ENCODE measurements around the gene GTF3C5.

GTF3C5 gene

GRCh38 chr9:133044661-133045060 lies 13.9 kb downstream of the GTF3C5 start:
- POLR2A ChIA-PET, result no interaction called here
- CTCF ChIA-PET, result interaction anchor here (0.7 to 2.2 kb wide), 3 partner anchors 71 to 101 kb away, joined by 3 to 8 read pairs (median 3); no protein-coding TSS in a partner anchor

GRCh38 chr9:133045132-133045531 lies 14.3 kb downstream of the GTF3C5 start:
- CTCF ChIA-PET, result interaction anchor here (1.4 to 2.2 kb wide), 3 partner anchors 9 to 99 kb away, joined by 6 to 8 read pairs (median 6); no protein-coding TSS in a partner anchor
- no peak for TF ChIP-seq CTCF (IDR thresholded peaks at IDR 0.05; ENCODE audit: control extremely low read depth, extremely low read depth, low read depth, missing control alignments)
- POLR2A ChIA-PET, result no interaction called here
- no peak for DNase-seq (ENCODE audit: extremely low spot score)

More at GRCh38 chr9:133044661-133045060, 13.9 kb downstream of the GTF3C5 start:
- peak; percentile 7 for DNase-seq (ENCODE audit: extremely low spot score)
- TF ChIP-seq CTCF (IDR thresholded peaks at IDR 0.05; ENCODE audit: control extremely low read depth, extremely low read depth, low read depth, missing control alignments), result no peak

GRCh38 chr9:133046196-133046899 lies 15.6 kb downstream of the GTF3C5 start:
- TF ChIP-seq CTCF (IDR thresholded peaks at IDR 0.05; ENCODE audit: control extremely low read depth, extremely low read depth, low read depth, missing control alignments), result no peak
- ChIA-PET POLR2A (no interaction called here), CTCF (interaction anchor here (1.2 to 1.7 kb wide), 3 partner anchors 11 to 24 kb away, joined by 4 to 6 read pairs (median 6); no protein-coding TSS in a partner anchor)
- DNase-seq (ENCODE audit: extremely low spot score), result no peak

GRCh38 chr9:133046900-133047295 lies 16.1 kb downstream of the GTF3C5 start:
- TF ChIP-seq CTCF (IDR thresholded peaks at IDR 0.05; ENCODE audit: control extremely low read depth, extremely low read depth, low read depth, missing control alignments), result no peak
- ChIA-PET POLR2A (no interaction called here), CTCF (interaction anchor here (1.2 to 1.7 kb wide), 2 partner anchors 13 to 24 kb away, joined by 4 to 6 read pairs; no protein-coding TSS in a partner anchor)
- DNase-seq (ENCODE audit: extremely low spot score), result no peak

- ChIA-PET POLR2A (interaction anchor here (0.5 kb wide), 1 partner anchor 18 kb away, joined by 3 read pairs; the partner anchor contains the start of gene GTF3C5), CTCF (interaction anchor here (0.9 to 2.8 kb wide), 6 partner anchors 11 to 100 kb away, joined by 3 to 16 read pairs (median 4); no protein-coding TSS in a partner anchor)
- peak; percentile 56 for DNase-seq (ENCODE audit: extremely low spot score)
- TF ChIP-seq CTCF (IDR thresholded peaks at IDR 0.05; ENCODE audit: control extremely low read depth, extremely low read depth, low read depth, missing control alignments), result peak; percentile 51
Observed at GRCh38 chr9:133048595-133048994, 17.8 kb downstream of the GTF3C5 start.

- no peak for TF ChIP-seq CTCF (IDR thresholded peaks at IDR 0.05; ENCODE audit: control extremely low read depth, extremely low read depth, low read depth, missing control alignments)
- no peak for DNase-seq (ENCODE audit: extremely low spot score)
- CTCF ChIA-PET, result interaction anchor here (0.9 to 2.8 kb wide), 6 partner anchors 11 to 100 kb away, joined by 3 to 16 read pairs (median 4); no protein-coding TSS in a partner anchor
Observed at GRCh38 chr9:133049043-133049442, 18.2 kb downstream of the GTF3C5 start.

More at GRCh38 chr9:133049043-133049442, 18.2 kb downstream of the GTF3C5 start:
- POLR2A ChIA-PET, result interaction anchor here (0.5 kb wide), 1 partner anchor 19 kb away, joined by 3 read pairs; the partner anchor contains the start of gene GTF3C5
